ENCODE measurements around the gene TFF2.

TFF2 gene

DNA sequence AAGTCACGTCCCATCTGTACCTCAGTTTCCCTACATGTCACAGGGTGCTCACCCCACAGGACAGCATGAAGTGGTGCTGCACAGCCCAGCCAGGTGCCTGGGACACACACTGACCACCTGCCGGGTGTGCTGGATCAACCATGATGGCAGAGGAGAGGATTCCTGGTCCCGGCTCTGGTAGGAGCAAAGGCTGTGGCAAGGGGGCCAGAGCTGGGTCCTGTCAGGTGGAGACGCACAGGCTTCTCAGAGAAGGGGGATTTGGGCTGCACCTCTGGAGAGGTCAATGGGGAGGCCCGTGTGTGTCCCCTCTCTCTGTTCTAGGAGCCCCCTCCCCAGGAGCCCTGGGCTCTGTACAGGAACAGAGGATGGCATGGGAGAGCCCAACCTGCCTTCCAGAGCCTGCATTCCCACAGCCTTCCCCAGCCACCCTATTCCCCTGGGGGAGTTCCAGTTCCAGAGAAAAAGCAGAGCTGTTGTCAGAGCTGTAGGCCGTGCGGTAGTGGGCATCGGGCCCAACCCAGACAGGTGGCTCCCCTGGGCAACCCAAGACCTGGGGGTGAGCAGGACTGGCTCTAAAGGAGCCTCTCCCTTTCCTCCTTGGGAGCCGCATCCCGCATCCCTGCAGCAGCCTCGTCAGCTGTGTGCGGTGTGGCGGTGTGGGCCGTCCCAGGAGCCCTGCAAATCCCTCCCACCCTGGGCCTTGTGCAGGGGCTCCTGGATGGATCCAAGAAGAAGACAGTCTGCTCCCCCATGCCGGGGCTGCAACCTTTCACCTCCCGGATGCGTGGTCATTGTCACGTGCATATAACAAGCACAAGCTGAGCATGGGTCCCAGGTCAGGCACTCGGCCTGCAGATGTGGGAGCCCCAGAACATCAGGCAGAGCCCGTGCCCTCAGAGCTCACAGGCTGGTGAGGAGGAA is 32.7 kb downstream of the TFF2 start:
- DNase-seq: no peak

DNA sequence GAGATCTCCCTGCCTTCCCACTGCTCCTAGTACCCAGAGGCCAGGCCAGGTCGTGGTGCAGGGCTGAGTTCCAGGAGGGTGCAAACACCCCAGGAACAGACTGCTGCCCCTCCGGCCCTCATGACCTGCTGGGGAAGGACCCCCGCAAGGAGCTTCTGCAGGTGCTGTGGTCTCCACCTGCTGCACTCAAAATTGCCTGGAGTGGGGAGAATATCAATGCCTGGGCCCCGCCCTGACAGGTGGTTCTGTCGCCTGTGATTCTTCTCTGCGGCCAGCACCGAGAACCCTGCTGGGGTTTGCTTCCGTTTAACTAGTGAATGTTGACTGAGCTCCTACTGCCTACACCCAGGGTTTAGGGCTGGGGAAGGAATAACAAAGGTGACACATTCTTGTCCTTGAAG is 33.5 kb downstream of the TFF2 start:
- DNase-seq: no peak

GRCh38 chr21:42316891-42317290 is 33.9 kb downstream of the TFF2 start:
- DNase-seq: no peak

DNA sequence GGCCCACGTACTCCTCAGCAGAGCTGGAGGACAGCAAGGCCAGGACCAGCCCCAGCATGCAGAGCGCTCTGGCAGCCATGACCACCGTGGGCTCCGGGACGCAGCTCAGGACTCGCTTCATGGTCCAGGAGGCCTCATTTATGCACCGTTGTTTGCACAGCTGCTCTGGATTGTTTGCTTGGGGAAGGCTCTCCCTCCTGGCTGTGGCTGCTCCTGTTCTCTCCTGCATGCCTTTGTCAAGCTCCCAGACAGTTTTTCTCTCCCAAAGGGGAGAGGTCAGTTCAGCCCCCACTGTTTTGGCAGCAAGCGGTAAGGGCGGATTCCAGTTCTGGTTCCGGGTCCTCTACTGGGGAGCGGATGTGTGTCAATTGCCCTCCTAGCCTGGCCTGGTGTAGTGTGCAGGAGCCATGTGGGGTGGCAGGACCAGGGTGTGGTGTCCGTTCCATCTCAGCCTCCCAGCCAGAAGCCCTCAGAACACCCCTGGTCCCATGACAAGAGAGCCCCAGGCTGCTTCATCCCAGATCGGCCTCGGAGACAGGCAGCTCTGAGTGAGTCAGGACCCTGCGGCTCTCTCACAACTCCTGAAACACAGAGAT is 35.4 kb downstream of the TFF2 start, which contains the start of gene TFF3:
Gene TFF3 (minus strand): TSS at position 114 of the 596 bp plus-strand sequence. CDS start 35 bp downstream, at position 79.
- peak; percentile 66 for DNase-seq

DNA sequence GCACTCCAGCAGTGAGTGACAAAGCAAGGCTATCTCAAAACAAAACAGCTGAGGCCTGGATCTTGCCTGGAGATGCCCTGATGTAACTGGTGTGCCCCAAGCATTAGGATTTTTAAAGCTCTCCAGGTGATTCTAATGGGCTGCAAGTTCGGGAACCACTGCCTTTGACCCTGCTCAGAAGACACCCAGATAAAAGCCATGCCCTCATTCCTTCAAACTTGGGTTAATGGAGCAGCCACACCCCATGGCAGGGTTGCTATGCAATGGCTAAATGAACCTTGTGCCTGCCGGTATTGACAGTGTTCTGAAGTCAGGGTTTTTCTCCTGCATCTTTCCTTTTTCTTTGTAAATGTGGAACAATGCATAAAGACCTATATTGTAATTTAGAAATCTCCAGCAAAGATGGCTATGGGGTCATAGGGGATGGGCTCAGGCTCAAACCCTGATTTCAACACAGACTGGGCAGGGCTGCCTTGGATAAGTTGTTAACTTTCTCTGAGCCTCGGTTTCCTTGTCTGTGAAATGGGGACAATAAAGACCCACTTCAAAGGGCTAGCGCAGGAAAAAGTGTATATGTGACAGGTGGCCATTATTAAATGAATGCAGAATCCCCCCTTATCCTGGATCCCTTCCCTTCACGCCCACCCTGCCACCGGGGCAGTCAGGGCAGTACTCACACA is 36.0 kb downstream of the TFF2 start:
- DNase-seq: peak; percentile 39

DNA sequence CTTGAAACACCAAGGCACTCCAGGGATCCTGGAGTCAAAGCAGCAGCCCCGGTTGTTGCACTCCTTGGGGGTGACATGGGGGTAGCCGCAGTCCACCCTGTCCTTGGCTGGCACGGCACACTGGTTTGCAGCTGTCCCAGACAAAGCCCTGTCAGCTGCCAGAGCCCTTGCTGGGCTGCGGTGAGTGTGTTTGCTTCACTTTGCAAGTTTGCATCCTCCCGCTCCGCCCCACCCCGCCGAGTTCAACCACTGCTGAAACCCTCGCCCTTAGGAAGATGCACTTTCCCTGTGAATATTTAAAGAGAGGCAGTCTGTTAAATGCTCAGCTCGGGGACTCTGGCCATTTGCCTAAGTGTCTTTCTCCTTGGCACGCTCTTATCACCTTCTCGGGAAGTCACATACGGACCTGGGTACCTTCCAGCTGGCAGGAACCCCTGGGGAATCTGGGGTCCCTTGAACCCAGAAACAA is 37.3 kb downstream of the TFF2 start:
- DNase-seq: no peak

DNA sequence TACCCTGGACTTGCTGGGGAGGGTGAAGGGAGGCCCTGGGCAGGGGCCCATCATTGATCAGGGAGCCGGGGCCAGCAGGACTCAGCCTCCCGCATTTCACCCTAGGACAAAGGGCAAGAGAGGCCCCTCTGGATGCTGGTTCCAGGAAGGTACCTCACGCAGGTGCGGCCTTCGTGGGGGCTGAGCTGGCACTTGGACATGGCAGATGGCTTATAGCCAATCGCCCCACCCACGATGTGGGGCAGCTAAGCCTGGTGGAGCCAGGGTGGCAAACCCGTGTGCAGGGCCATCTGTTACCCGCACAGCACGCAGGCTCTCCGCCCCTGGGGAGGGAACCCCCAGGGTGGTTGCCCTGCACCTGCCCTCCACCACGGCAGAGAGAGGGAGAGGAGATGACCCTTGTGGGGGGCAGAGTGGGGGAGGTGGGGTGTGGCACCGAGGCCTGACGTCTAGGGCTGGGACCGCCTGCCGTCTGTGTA is 38.1 kb downstream of the TFF2 start:
- no peak for DNase-seq

GRCh38 chr21:42311816-42312625 is 38.8 kb downstream of the TFF2 start:
- no peak for DNase-seq

DNA sequence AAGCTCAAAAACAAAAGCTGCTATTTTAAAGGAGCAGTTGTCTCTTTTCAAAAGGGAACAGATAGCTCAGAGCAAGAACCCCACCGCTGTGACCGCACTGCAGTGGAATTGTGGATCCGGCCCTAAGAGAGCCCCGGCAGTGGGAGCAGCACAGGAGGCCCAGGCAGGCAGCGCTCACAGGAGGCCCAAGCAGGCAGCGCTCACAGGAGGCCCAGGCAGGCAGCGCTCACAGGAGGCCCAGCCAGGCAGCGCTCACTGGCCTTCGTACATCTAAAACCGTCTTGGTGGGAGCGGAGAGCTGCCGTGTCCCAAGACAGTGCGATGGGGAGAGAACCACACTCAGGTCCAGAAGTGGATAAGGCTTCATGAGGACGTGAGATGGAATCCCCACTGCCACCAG is 39.6 kb downstream of the TFF2 start:
- DNase-seq: no peak

- no peak for DNase-seq
These were observed 40.3 kb downstream of the TFF2 start for GRCh38 chr21:42310411-42311001.

- peak; percentile 72 for DNase-seq
These were observed 41.0 kb downstream of the TFF2 start for GRCh38 chr21:42309753-42310213.

DNA sequence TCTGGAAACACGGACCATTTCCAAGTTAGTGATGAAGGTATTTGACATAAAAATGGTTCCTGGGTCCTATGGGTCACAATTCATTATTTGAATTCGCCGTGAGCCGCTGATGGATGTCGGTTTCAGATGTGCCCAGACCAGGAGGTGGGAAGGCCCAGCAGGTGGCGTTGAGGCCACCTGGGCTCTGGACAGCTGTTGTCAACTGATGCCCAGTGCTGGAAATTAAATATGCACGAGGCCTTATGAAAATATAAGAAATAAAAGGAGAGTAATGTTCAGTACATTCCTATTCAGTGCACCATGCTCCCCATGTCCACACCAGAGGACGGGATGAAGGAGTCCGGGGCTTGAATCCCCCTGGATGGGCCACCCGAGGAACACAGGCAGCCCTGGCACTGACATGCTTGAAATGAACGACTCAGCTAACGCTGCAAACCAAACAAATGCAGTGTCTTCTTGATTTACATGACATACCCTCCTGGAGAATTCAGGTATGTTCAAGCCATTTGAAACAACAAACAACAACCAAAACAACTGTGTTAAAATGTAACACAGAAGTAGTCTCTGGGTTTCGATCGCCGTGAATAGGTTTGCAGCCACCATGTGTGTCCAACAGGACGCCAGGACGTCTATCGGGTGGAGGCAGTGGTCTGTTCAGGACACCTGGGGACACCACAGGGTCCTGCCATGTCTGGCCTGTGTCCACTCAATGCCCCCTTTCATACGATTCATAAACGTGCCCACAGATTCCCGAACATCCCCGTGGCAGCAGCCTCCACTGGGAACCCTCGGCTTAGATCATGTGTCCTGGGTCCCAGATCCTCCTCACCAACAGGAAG is 41.7 kb downstream of the TFF2 start:
- no peak for DNase-seq

DNA sequence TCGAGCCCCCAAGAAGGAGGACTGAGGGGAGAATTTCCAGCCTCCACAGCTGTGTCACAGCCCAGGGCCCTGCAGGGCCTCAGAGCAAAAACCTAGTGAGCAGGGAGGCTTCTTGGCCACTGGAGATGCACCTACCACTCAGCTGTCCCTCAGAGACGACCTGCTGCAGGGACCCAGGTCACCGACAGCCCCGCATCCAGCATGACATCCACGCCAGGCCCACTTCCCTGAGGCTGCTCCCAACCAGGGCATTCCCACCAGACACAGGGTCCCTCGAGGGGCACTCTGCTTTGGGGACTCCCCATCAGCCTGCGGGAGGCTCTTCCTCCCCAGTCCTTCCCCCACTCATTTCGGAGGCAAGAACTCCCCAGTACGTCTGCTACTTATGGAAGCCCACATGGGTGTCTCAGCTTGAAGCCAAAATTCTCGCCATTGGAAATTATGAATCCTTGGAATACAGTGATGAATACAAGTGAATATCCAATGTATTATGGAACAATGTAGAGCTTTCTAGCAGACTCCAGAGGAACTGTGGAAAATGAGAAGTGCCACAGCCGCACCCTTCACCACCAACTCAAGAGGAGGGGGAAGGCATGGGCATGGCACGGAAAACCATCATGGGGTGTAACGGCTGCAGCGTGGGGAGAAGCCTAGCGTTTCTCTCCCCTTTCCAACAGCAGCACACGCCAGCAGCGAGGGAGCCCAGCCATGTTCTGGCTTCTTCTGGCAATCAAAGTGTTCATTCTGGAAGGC is 42.5 kb downstream of the TFF2 start:
- no peak for DNase-seq

- DNase-seq: no peak
These were observed 43.7 kb downstream of the TFF2 start for GRCh38 chr21:42307106-42307505.

GRCh38 chr21:42306366-42307035 is 44.3 kb downstream of the TFF2 start:
- no peak for DNase-seq

DNA sequence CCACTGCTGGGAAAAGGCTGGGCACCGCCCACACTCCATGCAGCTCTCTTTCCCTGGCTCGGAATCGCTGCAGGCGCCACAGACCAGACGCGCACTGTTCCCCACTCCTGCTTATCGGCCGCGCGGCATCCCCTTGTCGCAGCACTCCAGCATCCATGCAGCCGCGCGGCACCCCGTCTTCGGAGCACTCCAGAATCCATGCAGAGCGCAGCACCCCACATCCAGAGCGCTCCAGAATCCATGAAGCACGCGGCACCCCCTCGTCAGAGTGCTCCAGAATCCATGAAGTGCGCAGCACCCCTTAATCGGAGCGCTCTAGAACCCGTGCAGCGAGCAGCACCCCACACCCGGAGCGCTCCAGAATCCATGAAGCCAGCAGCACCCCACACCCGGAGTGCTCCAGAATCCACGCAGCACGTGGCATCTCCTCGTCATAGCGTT is 45.1 kb downstream of the TFF2 start:
- no peak for DNase-seq

GRCh38 chr21:42304556-42305454 is 46.0 kb downstream of the TFF2 start:
- no peak for DNase-seq

- no peak for DNase-seq
These were observed 47.4 kb downstream of the TFF2 start for GRCh38 chr21:42303443-42303842.
